Heart left ventricle (tissue), 16 donors: ENCODE results near the gene GJB4. TPM values are rescaled to one million over a fixed set of nuclear protein-coding genes. Genes with fewer than 3 reads are reported as not detected.

Source experiments
- ATAC-seq, 4 donors: fragments of 200-7000 bp; cut with Tn5 transposase; one replicate each; pipeline ENCODE4 v1.9.1; 2020 to 2022; ENCODE audit warnings: moderate library complexity in 4 of 4, mild to moderate bottlenecking in 3 of 4, moderate number of reproducible peaks in 1 of 4
- DNase-seq, 5 donors: peaks; one replicate each; pipeline ENCODE4 v3.0.0-alpha.2; 2020
- H3K27ac ChIP-seq, 12 donors: fragments of 200-600 bp; sonication (generic) in 4 of 12; one replicate each; pipeline versions ENCODE4 v1.5.0 to v1.8.0; 2016 to 2022; ENCODE audit warnings: mild to moderate bottlenecking in 2 of 12
- H3K27me3 ChIP-seq, 9 donors: fragments of 200-600 bp; sonication (generic) in 2 of 9; one replicate each; pipeline versions ENCODE4 v1.5.1 to v1.8.0; 2016 to 2022; ENCODE audit warnings: mild to moderate bottlenecking in 3 of 9
- H3K36me3 ChIP-seq, 9 donors: fragments of 200-600 bp; sonication (generic) in 2 of 9; one replicate each; pipeline versions ENCODE4 v1.5.0 to v1.8.0; 2018 to 2022; ENCODE audit warnings: mild to moderate bottlenecking in 2 of 9
- H3K4me1 ChIP-seq, 12 donors: fragments of 200-600 bp; sonication (generic) in 4 of 12; one replicate each; pipeline versions ENCODE4 v1.5.0 to v1.8.0; 2016 to 2022; ENCODE audit warnings: mild to moderate bottlenecking in 3 of 12
- H3K4me3 ChIP-seq, 12 donors: fragments of 200-600 bp; sonication (generic) in 4 of 12; one replicate each; pipeline versions ENCODE4 v1.5.0 to v1.8.0; 2017 to 2022; ENCODE audit warnings: mild to moderate bottlenecking in 9 of 12, moderate library complexity in 4 of 12
- H3K9me3 ChIP-seq, 12 donors: fragments of 200-600 bp; sonication (generic) in 4 of 12; one replicate each; pipeline versions ENCODE4 v1.5.0 to v1.8.0; 2016 to 2022; ENCODE audit warnings: mild to moderate bottlenecking in 1 of 12
- CTCF ChIP-seq, 12 donors: fragments of 200-600 bp; sonication (generic) in 4 of 12; IDR thresholded peaks; one replicate each; pipeline versions ENCODE4 v1.5.0 to v1.8.0; 2018 to 2022; ENCODE audit warnings: antibody characterized with exemption in 12 of 12, mild to moderate bottlenecking in 5 of 12
- POLR2A ChIP-seq, 2 donors: fragments of 450-650 bp; IDR thresholded peaks; one replicate each; pipeline ENCODE4 v1.6.1; 2017; ENCODE audit warnings: antibody characterized with exemption in 2 of 2, mild to moderate bottlenecking in 2 of 2, moderate library complexity in 2 of 2
- WGBS, 4 donors: extraction: QIAGEN DNeasy Blood & Tissue Kit in 2 of 4; methylation state at CpG; one replicate each; pipeline versions ENCODE4 v1.1.5 to v1.1.7; 2013 to 2018; 5-methylcytosine and 5-hydroxymethylcytosine counted together
- intact Hi-C, 10 donors: fragments of 100-400 bp; cut with DNase I; formaldehyde crosslinking; loops; one replicate each; pipeline versions ENCODE4 v1.11.1 to v1.14.2; 2022
- polyA plus RNA-seq, 2 donors: library from polyadenylated mRNA; stranded (reverse); fragments of 200-250 nt; gene quantifications; one replicate each; pipeline ENCODE4 v1.2.3, GENCODE V29; 2013
- total RNA-seq, 9 donors: library from RNA; depleted of rRNA in 2 of 9; stranded (reverse); fragments of >200 nt in 2 of 9; fragmentation: NEBNext Ultra II Directional in 3 of 9; extraction: Animal tissue kit (Norgen Biotek cat#: 25700) in 3 of 9; gene quantifications; one replicate each; pipeline versions ENCODE4 v1.1.0 to v1.2.4, GENCODE V29; 2016 to 2023
- donor health status: ischemic (EF 13 %, LVEDD 7.1; RV severe dilation, severe dysfunction).
- donor health status: healthy with polysubstance abuse.
- donor health status: DM: no; HTN: yes; CAD: no.
- donor health status: DM: no; HTN: no; CAD: no.
- donor health status: ischemic (EF 25% LVEDD 6.9; RV normal size, moderate dysfunction).
- donor health status: ischemic (EF 25% LVEDD 5.7; RV mildly dilated, moderate dysfunction).
- donor health status: healthy.
- donor health status: DM: yes; HTN: yes; CAD: no.
- donor health status: ischemic (EF 35%, LVEDD 5.7; RV mildly dilated, moderate dysfunction).
- donor health status: nonischemic (EF 11% LVEDD 7.7; RV severe dilation, severe dysfunction).
- donor health status: DM: yes; HTN: yes; CAD: no.
- donor health status: PGD.
- donor health status: ischemic (EF 29% LVEDD 5.4; RV normal size, mild dysfunction).
- donor health status: nonischemic (EF 23%, LVEDD 6.1; RV moderate dilation, normal function).

The GJB4 gene
- total and polyA plus RNA-seq, 11 donors: not detected

GRCh38 chr1:34779005-34779404 lies 19.5 kb downstream of the GJB4 start:
- no peaks in the 10 kb centered on the region for H3K36me3 ChIP-seq
- ATAC-seq (no peak), DNase-seq (no peak)
- no peak overlapping the region for H3K27ac ChIP-seq
- no peak overlapping the region for H3K4me3 ChIP-seq
- no peak for TF ChIP-seq POLR2A (IDR thresholded peaks at IDR 0.05)
- TF ChIP-seq CTCF (IDR thresholded peaks at IDR 0.05): no peak
- intact Hi-C loops: no loop called here
- no peaks in the 10 kb centered on the region for H3K9me3 ChIP-seq
- peaks cover 19 to 67% (median 38%) of the 10 kb centered on the region in 9 donors for H3K27me3 ChIP-seq
- 67 to 91% (median 89%) methylated on average over 5 of the region's 5 CpGs for WGBS, 4 donors
- peaks cover 0 to 14% (median 10%) of the 10 kb centered on the region in 12 donors for H3K4me1 ChIP-seq

- WGBS, 4 donors: 73 to 81% (median 77%) methylated on average over 5 of the region's 5 CpGs
- H3K4me1 ChIP-seq: peaks cover 0 to 14% (median 10%) of the 10 kb centered on the region in 12 donors
- intact Hi-C loops: no loop called here
- no peaks in the 10 kb centered on the region for H3K36me3 ChIP-seq
- H3K27me3 ChIP-seq: peaks cover 19 to 68% (median 37%) of the 10 kb centered on the region in 9 donors
- no peak for TF ChIP-seq POLR2A (IDR thresholded peaks at IDR 0.05)
- TF ChIP-seq CTCF (IDR thresholded peaks at IDR 0.05): no peak
- DNase-seq (no peak), ATAC-seq (no peak)
- H3K27ac ChIP-seq: no peak overlapping the region
- H3K9me3 ChIP-seq: no peaks in the 10 kb centered on the region
- no peak overlapping the region for H3K4me3 ChIP-seq
Measured at GRCh38 chr1:34779526-34779925, 20.0 kb downstream of the GJB4 start.

GRCh38 chr1:34779962-34780361 lies 20.4 kb downstream of the GJB4 start:
- H3K4me3 ChIP-seq: no peak overlapping the region
- no peak for DNase-seq
- H3K36me3 ChIP-seq: no peaks in the 10 kb centered on the region
- ATAC-seq: no peak
- WGBS, 4 donors: 81 to 97% (median 83%) methylated on average over 3 to 5 of the region's 5 CpGs
- H3K27me3 ChIP-seq: peaks cover 19 to 68% (median 34%) of the 10 kb centered on the region in 9 donors
- intact Hi-C loops: no loop called here
- TF ChIP-seq POLR2A (IDR thresholded peaks at IDR 0.05) (no peak), CTCF (IDR thresholded peaks at IDR 0.05) (no peak)
- H3K4me1 ChIP-seq: peaks cover 0 to 14% (median 10%) of the 10 kb centered on the region in 12 donors
- no peaks in the 10 kb centered on the region for H3K9me3 ChIP-seq
- no peak overlapping the region for H3K27ac ChIP-seq

- H3K27ac ChIP-seq: no peak overlapping the region
- intact Hi-C loops: no loop called here
- H3K27me3 ChIP-seq: peaks cover 19 to 68% (median 34%) of the 10 kb centered on the region in 9 donors
- 77 to 87% (median 83%) methylated on average over 2 of the region's 2 CpGs for WGBS, 4 donors
- no peak for ATAC-seq
- TF ChIP-seq POLR2A (IDR thresholded peaks at IDR 0.05): no peak
- no peak for TF ChIP-seq CTCF (IDR thresholded peaks at IDR 0.05)
- H3K9me3 ChIP-seq: no peaks in the 10 kb centered on the region
- peaks cover 0 to 14% (median 10%) of the 10 kb centered on the region in 12 donors for H3K4me1 ChIP-seq
- no peaks in the 10 kb centered on the region for H3K36me3 ChIP-seq
- no peak for DNase-seq
- H3K4me3 ChIP-seq: no peak overlapping the region
Measured at GRCh38 chr1:34780528-34780927, 21.0 kb downstream of the GJB4 start.
